DMS153 treated with DMSO at 0.1 percent for 48 hours (cell line): Measurements from ENCODE around the gene VPS13D.

Experiments used
- DNase-seq: peaks from one replicate; lab custom pipeline; 2025; ENCODE audit not compliant: unreplicated experiment; lab: John Stamatoyannopoulos, UW

The VPS13D gene

DNA sequence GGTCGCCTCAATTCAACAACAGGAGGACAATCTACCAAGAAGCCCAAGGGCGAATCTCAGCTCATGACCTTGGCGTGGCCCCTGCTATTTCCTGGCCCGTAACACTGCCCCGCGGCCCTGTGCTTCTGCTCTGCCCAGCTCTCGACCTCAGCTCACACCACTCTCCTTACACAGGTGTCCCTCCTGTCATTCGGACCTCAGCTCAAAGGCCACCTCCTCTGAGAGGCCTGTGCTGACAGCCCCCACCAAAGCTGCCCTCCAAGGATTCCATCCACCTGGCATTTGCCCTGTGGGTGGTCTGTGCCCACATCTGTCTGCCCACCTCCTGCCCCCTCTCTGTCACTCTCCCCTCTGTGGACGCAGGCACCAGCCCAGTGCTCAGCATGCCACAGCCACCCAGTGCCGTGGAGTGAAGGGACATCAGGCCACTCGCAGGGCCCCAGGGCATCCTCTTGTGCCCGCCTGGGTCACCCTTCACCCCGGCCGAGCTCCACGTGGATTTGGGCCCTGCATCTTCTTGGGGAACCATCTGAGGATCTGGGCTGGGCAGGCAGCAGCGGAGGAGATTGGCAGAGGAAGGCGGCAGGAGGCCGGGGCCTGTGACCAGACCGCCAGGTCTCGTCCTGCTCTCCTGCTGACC is 317.9 kb downstream of the VPS13D start:
- DNase-seq = no peak

GRCh38 chr1:12548279-12548972 is 318.6 kb downstream of the VPS13D start:
- DNase-seq = no peak

DNA sequence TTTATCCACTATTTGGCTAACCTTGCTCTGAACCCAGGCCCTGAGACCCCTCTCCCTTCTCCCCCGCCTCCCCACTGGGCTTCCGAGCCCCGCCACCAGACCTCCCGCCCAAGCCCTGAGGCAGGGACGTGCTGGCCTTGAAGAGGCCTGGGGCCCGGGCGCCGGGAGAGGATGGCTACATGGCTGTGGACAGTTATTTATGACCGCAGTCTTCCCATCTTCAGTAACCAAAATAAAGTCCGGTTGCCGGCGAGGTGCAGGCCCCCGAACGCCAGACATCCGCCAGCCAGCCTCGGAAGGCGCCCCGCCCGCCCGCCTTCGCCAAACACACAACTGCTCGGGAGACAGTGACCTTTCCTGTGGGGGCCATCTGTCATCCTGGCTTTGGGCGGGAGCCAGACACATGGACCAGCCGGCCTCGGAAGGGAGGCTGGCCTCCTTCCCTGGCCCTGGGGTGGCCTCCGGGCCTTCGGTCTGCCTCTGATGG is 319.2 kb downstream of the VPS13D start:
- no peak for DNase-seq

DNA sequence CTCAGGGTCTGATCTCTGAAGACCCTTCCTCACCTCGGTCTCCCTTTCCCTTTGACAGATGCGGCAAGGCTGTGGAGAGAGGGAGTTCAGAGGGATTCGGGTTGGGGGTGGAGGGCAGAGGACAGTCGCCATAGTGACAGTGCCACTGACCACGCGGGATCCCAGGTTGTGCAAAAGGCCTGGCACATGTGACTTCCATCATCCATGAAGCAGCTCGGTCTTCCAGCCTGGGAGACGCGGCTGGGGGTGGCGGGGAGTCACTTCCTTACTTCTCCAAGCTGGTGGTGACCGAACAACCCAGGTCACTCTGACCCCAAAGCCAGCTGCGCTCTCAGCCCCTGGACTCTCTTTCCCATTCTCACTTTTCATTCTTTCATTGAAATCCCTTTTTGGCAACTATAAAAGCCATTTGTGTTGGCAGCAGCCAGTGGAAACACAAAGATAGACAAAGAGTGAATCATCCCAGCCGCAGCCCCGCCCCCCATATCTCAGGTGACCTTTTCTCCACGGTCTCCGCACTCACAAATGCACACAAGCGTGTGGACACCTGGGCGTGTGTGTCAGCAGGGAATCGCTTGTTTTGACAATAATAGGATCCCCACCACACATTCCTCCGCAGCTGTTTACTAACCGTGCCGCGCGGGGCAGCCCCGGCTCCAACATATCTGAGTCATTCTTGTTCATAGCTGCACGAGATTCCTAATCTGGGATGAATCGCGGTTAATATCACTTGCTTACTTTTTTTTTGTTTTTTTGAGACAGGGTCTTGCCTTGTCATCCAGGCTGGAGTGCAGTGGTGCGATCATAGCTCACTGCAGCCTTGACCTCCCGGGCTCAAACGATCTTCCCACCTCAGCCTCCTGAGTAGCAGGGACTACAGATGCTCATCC is 319.9 kb downstream of the VPS13D start:
- DNase-seq = no peak

- no peak for DNase-seq
Observed at GRCh38 chr1:12551584-12551983, 321.8 kb downstream of the VPS13D start.

DNA sequence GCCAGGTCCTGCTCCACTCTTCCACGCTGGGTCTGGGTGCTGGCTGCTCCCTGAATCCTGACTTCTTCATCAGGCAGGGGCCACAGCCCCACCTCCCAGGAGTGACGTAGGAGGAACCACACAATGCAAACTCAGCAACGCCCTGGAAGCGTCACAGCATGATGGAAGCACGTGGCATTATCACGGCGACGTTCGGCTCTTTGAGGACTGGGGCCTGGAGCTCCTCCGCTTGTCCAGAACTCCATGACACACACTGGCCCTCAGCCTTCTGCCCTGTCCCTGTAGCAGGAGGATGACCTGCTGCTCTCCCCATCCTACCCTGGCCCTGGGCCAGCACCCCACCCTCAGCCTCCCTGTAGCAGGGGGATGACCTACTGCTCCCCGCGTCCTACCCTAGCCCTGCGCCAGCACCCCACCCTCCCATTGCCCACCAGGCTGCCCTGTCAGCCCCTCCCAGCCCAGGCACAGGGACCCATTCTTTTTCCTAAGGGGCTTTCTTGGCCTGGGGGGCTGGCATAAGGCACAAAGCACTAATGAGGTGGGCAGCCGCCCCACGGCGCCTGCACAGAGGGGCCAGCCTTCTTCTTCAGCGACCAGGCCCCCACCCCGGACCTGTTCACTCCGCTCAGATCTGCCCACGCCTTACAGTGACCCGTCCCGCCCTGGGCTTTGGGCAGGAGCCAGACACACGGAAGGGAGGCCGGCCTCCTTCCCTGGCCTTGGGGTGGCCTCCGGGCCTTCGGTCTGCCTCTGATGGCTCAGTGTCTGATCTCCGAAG is 322.5 kb downstream of the VPS13D start:
- no peak for DNase-seq

- DNase-seq = no peak
Observed at GRCh38 chr1:12552951-12553921, 323.4 kb downstream of the VPS13D start.

DNA sequence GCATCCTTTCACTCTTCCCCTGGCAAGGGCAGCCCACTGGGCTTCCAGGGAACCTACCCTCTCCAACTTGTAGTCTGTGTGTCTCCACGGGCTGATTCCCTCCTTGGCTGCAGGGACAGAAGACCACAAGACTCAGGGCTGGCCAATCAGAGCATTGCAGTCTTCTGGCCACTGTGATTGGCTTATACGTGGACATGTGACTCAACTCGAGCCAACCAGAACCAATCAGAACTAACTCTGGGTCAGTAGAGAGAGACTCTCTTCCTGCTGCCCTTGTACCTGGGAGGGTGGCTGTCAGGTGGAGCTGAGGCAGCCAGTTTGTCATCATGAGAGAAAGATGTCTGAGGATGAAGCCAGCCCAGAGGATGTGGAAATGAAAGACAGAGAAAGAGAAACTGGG is 324.1 kb downstream of the VPS13D start:
- DNase-seq = no peak

GRCh38 chr1:12554521-12555305 is 324.9 kb downstream of the VPS13D start:
- DNase-seq = no peak

GRCh38 chr1:12555411-12556367 is 325.9 kb downstream of the VPS13D start:
- no peak for DNase-seq

- DNase-seq = no peak
Observed at GRCh38 chr1:12556368-12556930, 326.6 kb downstream of the VPS13D start.

GRCh38 chr1:12556957-12557935 is 327.4 kb downstream of the VPS13D start:
- no peak for DNase-seq

DNA sequence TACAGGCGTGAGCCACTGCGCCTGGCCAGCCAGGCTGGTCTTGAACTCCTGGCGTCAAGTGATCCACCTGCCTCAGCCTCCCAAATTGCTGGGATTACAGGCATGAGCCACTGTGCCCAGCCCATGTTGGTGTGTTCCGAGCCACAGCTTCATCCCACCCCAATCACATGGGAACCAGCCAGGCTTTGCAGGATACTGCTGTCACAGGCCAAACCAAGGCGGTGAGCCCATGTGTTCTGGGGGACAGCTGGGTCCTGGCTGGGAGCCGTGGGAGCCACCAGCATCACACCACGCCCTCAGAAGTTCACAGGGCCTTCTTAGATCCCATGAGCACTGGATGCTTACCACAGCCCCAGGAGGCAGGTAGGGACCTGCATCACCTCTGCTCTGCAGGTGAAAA is 331.3 kb downstream of the VPS13D start:
- DNase-seq = no peak
